K562 (cell line): ENCODE measurements around the gene NCOA4. TPM values are rescaled to one million over a fixed set of nuclear protein-coding genes. Genes with fewer than 3 reads are reported as not detected.

ENCODE experiments used
- TGIF2 ChIP-seq: sonication (generic); formaldehyde crosslinking; IDR thresholded peaks from 2 replicates; pipeline ENCODE4 v1.8.1; 2022; ENCODE audit warnings: mild to moderate bottlenecking, missing genetic modification reagents, moderate library complexity
- ZNF431 ChIP-seq: sonication (generic); formaldehyde crosslinking; IDR thresholded peaks from 2 replicates; pipeline ENCODE4 v1.8.0; 2022; ENCODE audit warnings: mild to moderate bottlenecking, missing genetic modification reagents
- ZNF766 ChIP-seq: fragments of 200-800 bp; sonication (Bioruptor generic); conservative IDR thresholded peaks from 2 replicates; pipeline ENCODE4 v1.6.1; 2016; ENCODE audit warnings: missing genetic modification characterization, missing compliant biosample characterization
- polyA plus RNA-seq, 8 experiments: library from polyadenylated mRNA; depleted of rRNA in 4 of 8; stranded (reverse) in 5 of 8; unstranded in 3 of 8; fragments of >200 nt; fragmentation: Nextera tagmentation in 2 of 8; fragmentation: Illumina TruSeq in 1 of 8; extraction: Ambion mirVana in 2 of 8; extraction: Trizol in 1 of 8; gene quantifications; 2 replicates each; pipeline versions ENCODE4 v1.2.1 to v1.2.3, GENCODE V29; 2011 to 2014; ENCODE audit warnings: inconsistent platforms in 1 of 8, missing spikeins in 1 of 8
- total RNA-seq, 7 experiments: library from RNA; depleted of rRNA in 6 of 7; stranded (reverse); fragments of >200 nt in 6 of 7; fragmentation: Illumina TruSeq in 2 of 7; extraction: Trizol in 2 of 7; gene quantifications; 2 replicates each; pipeline versions ENCODE4 v1.2.1 to v1.2.3, GENCODE V29; 2011 to 2021; ENCODE audit warnings: low replicate concordance in 1 of 7
- TF ChIP-seq, protein P1 (sequence below), 2 experiments: fragments of 200-800 bp in 1 of 2; sonication (Bioruptor generic) in 1 of 2; sonication (generic) in 1 of 2; formaldehyde crosslinking in 1 of 2; IDR thresholded peaks in 1 of 2; conservative IDR thresholded peaks in 1 of 2; 2 replicates each; pipeline versions ENCODE4 v1.5.0 to v1.6.1; 2016 to 2020; ENCODE audit warnings: missing compliant biosample characterization in 1 of 2, missing genetic modification characterization in 1 of 2, missing genetic modification reagents in 1 of 2
- TF ChIP-seq, protein P2 (sequence below): sonication (generic); formaldehyde crosslinking; IDR thresholded peaks from 2 replicates; pipeline ENCODE4 v1.8.0; 2022; ENCODE audit warnings: mild to moderate bottlenecking, missing genetic modification reagents
- TF ChIP-seq, protein P3 (sequence below), 2 experiments: fragments of 450-650 bp in 1 of 2; sonication (generic) in 1 of 2; formaldehyde crosslinking in 1 of 2; IDR thresholded peaks; 2 replicates each; pipeline versions ENCODE4 v1.7.1 to v1.9.0; 2016 to 2022; ENCODE audit warnings: inconsistent platforms in 1 of 2, mild to moderate bottlenecking in 1 of 2, missing genetic modification reagents in 1 of 2

NCOA4 gene
- total and polyA plus RNA-seq, 9 of the 15 experiments (the other 6 are each of a cell fraction or from before 2014, with no cell fraction given): 89.8 to 283 (median 181) TPM

DNA sequence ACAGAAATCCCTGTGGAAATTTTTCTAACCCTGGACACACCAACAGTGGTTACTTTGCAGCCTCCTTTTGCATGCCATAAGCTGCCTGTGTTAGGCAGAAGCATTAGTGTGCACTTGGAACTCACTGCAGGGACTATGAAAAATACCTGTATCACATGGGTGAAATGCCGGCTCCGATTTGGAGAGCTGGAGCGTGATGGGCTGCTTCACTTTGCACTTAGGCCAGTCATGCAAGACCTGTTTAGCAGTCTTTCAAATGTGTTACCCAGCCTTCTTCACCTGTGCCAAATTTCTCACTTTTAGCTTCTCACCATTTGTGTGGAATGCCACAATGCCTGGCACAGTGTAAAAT is 11.3 kb downstream of the NCOA4 start (continued):
- TF ChIP-seq, protein P1, sequence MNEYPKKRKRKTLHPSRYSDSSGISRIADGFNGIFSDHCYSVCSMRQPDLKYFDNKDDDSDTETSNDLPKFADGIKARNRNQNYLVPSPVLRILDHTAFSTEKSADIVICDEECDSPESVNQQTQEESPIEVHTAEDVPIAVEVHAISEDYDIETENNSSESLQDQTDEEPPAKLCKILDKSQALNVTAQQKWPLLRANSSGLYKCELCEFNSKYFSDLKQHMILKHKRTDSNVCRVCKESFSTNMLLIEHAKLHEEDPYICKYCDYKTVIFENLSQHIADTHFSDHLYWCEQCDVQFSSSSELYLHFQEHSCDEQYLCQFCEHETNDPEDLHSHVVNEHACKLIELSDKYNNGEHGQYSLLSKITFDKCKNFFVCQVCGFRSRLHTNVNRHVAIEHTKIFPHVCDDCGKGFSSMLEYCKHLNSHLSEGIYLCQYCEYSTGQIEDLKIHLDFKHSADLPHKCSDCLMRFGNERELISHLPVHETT (CRISPR knock-in tag; conservative IDR thresholded peaks at IDR 0.05 in 1 of 2, IDR thresholded peaks at IDR 0.05 in 1 of 2): no peak
- TF ChIP-seq ZNF431 (no peak), ZNF766 (0 out of 2 replicates have a peak, but pooled peaks have one; percentile 5), TGIF2 (no peak)
- TF ChIP-seq, protein P2, sequence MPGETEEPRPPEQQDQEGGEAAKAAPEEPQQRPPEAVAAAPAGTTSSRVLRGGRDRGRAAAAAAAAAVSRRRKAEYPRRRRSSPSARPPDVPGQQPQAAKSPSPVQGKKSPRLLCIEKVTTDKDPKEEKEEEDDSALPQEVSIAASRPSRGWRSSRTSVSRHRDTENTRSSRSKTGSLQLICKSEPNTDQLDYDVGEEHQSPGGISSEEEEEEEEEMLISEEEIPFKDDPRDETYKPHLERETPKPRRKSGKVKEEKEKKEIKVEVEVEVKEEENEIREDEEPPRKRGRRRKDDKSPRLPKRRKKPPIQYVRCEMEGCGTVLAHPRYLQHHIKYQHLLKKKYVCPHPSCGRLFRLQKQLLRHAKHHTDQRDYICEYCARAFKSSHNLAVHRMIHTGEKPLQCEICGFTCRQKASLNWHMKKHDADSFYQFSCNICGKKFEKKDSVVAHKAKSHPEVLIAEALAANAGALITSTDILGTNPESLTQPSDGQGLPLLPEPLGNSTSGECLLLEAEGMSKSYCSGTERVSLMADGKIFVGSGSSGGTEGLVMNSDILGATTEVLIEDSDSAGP (CRISPR knock-in tag): no peak
- TF ChIP-seq, protein P3, sequence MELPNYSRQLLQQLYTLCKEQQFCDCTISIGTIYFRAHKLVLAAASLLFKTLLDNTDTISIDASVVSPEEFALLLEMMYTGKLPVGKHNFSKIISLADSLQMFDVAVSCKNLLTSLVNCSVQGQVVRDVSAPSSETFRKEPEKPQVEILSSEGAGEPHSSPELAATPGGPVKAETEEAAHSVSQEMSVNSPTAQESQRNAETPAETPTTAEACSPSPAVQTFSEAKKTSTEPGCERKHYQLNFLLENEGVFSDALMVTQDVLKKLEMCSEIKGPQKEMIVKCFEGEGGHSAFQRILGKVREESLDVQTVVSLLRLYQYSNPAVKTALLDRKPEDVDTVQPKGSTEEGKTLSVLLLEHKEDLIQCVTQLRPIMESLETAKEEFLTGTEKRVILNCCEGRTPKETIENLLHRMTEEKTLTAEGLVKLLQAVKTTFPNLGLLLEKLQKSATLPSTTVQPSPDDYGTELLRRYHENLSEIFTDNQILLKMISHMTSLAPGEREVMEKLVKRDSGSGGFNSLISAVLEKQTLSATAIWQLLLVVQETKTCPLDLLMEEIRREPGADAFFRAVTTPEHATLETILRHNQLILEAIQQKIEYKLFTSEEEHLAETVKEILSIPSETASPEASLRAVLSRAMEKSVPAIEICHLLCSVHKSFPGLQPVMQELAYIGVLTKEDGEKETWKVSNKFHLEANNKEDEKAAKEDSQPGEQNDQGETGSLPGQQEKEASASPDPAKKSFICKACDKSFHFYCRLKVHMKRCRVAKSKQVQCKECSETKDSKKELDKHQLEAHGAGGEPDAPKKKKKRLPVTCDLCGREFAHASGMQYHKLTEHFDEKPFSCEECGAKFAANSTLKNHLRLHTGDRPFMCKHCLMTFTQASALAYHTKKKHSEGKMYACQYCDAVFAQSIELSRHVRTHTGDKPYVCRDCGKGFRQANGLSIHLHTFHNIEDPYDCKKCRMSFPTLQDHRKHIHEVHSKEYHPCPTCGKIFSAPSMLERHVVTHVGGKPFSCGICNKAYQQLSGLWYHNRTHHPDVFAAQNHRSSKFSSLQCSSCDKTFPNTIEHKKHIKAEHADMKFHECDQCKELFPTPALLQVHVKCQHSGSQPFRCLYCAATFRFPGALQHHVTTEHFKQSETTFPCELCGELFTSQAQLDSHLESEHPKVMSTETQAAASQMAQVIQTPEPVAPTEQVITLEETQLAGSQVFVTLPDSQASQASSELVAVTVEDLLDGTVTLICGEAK (IDR thresholded peaks at IDR 0.05): 0 out of 2 replicates have a peak, but pooled peaks have one; percentile 7
- TF ChIP-seq, protein P3 (CRISPR knock-in tag; IDR thresholded peaks at IDR 0.05): no peak
